Measurements from ENCODE around the gene SUN3. TPM values are rescaled to one million over a fixed set of nuclear protein-coding genes. Genes with fewer than 3 reads are reported as not detected.

The SUN3 gene
- total RNA-seq, 2 donors from 2014 or later = not detected

GRCh38 chr7:47973739-47974138 lies 55.2 kb downstream of the SUN3 start:
- no peak overlapping the region for H3K4me3 ChIP-seq (ENCODE audit: low read length)
- 100% methylated on average over 1 of the region's 1 CpG for WGBS, 2 experiments (ENCODE audit: insufficient coverage in 1 of 2, insufficient read length in 1 of 2)
- H3K9me3 Mint-ChIP-seq = no peaks in the 10 kb centered on the region
- peaks cover 5% of the 10 kb centered on the region for H3K4me1 ChIP-seq (ENCODE audit: control insufficient read depth, insufficient read depth, low read length)
- TF ChIP-seq CTCF (conservative IDR thresholded peaks at IDR 0.05) = no peak
- DNase-seq = no peak
- H3K9me3 ChIP-seq (ENCODE audit: control insufficient read depth, low read length) = no peaks in the 10 kb centered on the region
- H3K27ac ChIP-seq (ENCODE audit: low read depth, low read length) = no peak overlapping the region
- peaks cover 79% of the 10 kb centered on the region for H3K36me3 ChIP-seq (ENCODE audit: control insufficient read depth, insufficient read depth, low read length)
- no peak overlapping the region for H3K9ac ChIP-seq (ENCODE audit: extremely low read depth, low read length, poor library complexity, severe bottlenecking)
- H3K4me3 Mint-ChIP-seq = no peak overlapping the region
- peaks cover 11% of the 10 kb centered on the region for H3K4me1 Mint-ChIP-seq
- H3K27ac Mint-ChIP-seq = no peak overlapping the region
- H3K36me3 Mint-ChIP-seq (ENCODE audit: low read depth) = peaks cover 77% of the 10 kb centered on the region
- H3K27me3 ChIP-seq (ENCODE audit: control insufficient read depth, insufficient read depth, low read length, poor library complexity, severe bottlenecking) = no peaks in the 10 kb centered on the region
- H3K27me3 Mint-ChIP-seq (ENCODE audit: insufficient read depth) = no peaks in the 10 kb centered on the region

GRCh38 chr7:47970761-47971160 lies 58.1 kb downstream of the SUN3 start:
- Histone ChIP-seq H3K4me3 (ENCODE audit: low read length) (no peak overlapping the region), H3K9ac (ENCODE audit: extremely low read depth, low read length, poor library complexity, severe bottlenecking) (no peak overlapping the region), H3K27ac (ENCODE audit: low read depth, low read length) (no peak overlapping the region), H3K36me3 (ENCODE audit: control insufficient read depth, insufficient read depth, low read length) (peaks cover 80% of the 10 kb centered on the region), H3K4me1 (ENCODE audit: control insufficient read depth, insufficient read depth, low read length) (no peaks in the 10 kb centered on the region), H3K27me3 (ENCODE audit: control insufficient read depth, insufficient read depth, low read length, poor library complexity, severe bottlenecking) (no peaks in the 10 kb centered on the region), H3K9me3 (ENCODE audit: control insufficient read depth, low read length) (no peaks in the 10 kb centered on the region)
- Mint-ChIP-seq H3K36me3 (ENCODE audit: low read depth) (peaks cover 80% of the 10 kb centered on the region), H3K9me3 (no peaks in the 10 kb centered on the region), H3K4me3 (no peak overlapping the region), H3K4me1 (peaks cover 7% of the 10 kb centered on the region), H3K27ac (no peak overlapping the region), H3K27me3 (ENCODE audit: insufficient read depth) (no peaks in the 10 kb centered on the region)
- no peak for DNase-seq
- WGBS, 2 experiments (ENCODE audit: insufficient coverage in 1 of 2, insufficient read length in 1 of 2) = 83% methylated on average over 1 of the region's 1 CpG; no CpG with 5 or more reads in 1 of the 2 experiments
- no peak for TF ChIP-seq CTCF (conservative IDR thresholded peaks at IDR 0.05)

DNA sequence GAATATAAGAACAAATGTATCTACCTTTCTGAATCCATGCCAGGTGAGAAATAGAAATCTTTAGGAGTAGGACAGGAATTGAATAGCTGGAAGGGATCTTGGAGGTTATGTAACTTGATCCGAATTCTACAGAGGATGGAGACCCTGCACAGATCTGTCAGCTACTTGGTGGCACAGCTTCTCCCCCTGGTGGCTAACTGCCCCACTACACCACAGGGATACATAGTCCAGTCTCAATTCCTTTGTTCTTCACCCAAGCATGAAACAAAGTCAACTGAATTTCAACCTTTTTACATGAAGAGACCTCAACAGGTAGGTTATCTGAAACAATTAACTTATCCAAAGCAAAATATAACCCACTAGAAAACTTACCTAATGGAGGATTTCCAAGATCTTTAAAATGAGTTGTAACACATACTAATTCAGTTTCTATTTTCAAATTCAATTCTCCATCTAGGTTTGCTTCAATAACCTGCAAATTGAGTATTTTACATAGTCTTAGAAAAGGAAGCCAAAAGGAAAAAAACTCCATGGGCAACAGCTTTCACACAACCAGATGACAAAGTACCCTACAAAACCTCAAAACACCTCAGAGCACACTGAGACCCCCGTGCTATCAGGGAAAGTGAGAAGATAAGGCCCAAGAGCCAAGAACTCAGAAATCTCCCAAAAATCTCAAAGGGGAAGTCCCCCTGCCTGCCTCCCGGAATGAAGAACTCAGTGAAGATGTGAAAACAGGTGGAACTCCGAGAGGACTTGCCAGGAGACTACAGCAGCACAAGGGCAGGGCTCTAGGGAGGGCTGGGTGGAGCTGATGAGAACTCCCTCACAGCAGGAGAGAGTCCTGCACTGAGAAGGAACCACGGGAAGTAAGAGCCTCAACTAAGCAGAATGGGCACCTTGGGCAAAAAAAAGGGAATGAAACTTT lies 59.8 kb downstream of the SUN3 start:
- Histone ChIP-seq H3K36me3 (ENCODE audit: control insufficient read depth, insufficient read depth, low read length) (peaks cover 80% of the 10 kb centered on the region), H3K4me3 (ENCODE audit: low read length) (no peak overlapping the region), H3K9ac (ENCODE audit: extremely low read depth, low read length, poor library complexity, severe bottlenecking) (no peak overlapping the region), H3K27ac (ENCODE audit: low read depth, low read length) (no peak overlapping the region), H3K4me1 (ENCODE audit: control insufficient read depth, insufficient read depth, low read length) (no peaks in the 10 kb centered on the region), H3K9me3 (ENCODE audit: control insufficient read depth, low read length) (no peaks in the 10 kb centered on the region), H3K27me3 (ENCODE audit: control insufficient read depth, insufficient read depth, low read length, poor library complexity, severe bottlenecking) (no peaks in the 10 kb centered on the region)
- Mint-ChIP-seq H3K9me3 (no peaks in the 10 kb centered on the region), H3K4me1 (peaks cover 7% of the 10 kb centered on the region), H3K27me3 (ENCODE audit: insufficient read depth) (no peaks in the 10 kb centered on the region), H3K27ac (no peak overlapping the region), H3K36me3 (ENCODE audit: low read depth) (peaks cover 82% of the 10 kb centered on the region), H3K4me3 (no peak overlapping the region)
- DNase-seq = peak; percentile 93
- peak; percentile 96 for TF ChIP-seq CTCF (conservative IDR thresholded peaks at IDR 0.05)
- 81 to 83% methylated on average over 3 to 5 of the region's 5 CpGs for WGBS, 2 experiments (ENCODE audit: insufficient coverage in 1 of 2, insufficient read length in 1 of 2)
